ENCODE data around the gene SERINC3.

Gene SERINC3

GRCh38 chr20:44463466-44463865, 58.4 kb downstream of the SERINC3 start:
- DNase-seq (ENCODE audit: low read depth) = no peak

GRCh38 chr20:44461803-44462174, 60.1 kb downstream of the SERINC3 start:
- no peak for DNase-seq (ENCODE audit: low read depth)

DNA sequence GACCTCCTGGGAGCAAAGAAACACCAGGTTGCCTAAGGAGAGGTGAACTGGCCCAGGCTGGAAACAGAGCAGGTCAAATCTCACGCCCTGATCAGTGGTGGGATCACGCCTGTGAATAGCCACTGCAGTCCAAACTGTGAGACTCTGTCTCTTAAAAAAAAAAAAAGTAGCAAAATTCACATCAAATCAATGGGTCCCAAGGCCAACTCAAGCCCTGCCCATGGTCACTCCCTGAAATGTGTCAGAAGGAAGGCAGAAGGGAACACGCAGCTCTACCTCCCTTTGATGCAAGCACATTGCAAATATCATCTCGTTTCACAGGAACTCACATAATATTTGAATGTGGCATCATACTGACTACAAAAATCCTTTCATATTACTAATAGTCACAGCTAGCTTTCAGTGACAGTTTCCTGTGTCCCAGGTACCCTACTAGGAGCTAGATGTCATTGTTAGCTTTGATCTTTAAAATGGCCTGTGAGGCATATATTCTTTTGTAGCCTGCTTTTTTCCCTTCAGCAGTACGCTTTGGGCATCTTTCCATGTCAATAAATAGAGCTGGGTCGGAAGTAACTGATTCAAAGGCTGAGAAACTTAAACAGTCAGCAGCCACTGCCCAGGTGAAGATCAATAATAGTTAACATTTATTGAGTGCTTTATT, 60.6 kb downstream of the SERINC3 start:
- no peak for DNase-seq (ENCODE audit: low read depth)

DNA sequence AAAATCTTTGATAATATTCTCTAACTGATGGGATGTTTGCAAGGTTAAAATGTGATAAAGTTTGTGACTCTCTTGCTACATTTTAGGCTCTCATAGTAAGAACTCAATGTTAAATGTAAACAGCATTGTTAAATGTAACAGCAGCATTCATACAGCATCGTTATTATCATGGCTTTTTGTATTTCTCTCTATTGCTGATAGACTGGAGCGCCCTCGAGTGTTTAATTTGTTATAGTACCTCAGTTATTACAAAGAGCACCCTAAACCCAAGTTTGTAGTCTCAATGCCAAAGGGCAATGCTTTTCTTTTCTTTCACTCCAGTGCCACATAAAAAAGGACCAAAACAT, 61.1 kb downstream of the SERINC3 start:
- no peak for DNase-seq (ENCODE audit: low read depth)

- no peak for DNase-seq (ENCODE audit: low read depth)
Observed at GRCh38 chr20:44459271-44459670, 62.6 kb downstream of the SERINC3 start.

GRCh38 chr20:44457016-44457415, 64.9 kb downstream of the SERINC3 start:
- no peak for DNase-seq (ENCODE audit: low read depth)

- DNase-seq (ENCODE audit: low read depth) = no peak
Observed at GRCh38 chr20:44456611-44457010, 65.3 kb downstream of the SERINC3 start.

GRCh38 chr20:44455126-44455525, 66.7 kb downstream of the SERINC3 start:
- no peak for DNase-seq (ENCODE audit: low read depth)

DNA sequence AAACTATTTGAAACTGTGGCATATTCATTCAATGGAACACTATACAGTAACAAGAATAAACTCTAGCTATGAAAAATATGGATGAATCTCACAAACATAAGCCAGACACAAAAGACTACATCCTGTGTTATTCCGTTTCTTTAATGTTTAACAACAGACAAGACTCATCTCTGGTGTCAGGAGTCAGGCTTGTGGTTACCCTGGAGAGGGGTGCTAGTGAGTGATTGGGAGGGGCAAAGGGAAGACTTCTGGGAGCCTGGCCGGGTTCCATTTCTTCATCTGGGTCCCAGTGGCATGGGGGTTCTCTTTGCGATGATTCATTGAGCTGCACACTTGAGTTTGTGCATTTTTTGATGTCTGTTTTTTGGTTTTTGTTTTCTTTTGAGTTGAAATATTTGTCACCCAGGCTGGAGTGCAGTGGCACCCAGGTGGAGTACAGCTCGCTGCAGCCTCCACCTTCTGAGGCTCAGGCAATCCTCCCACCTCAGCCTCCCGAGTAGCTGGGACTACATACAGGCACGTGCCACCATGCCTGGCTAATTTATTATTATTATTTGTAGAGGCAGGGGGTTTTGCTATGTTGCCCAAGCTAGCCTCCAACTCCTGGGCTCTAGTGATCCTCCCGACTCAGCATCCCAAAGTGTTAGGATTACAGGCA, 67.4 kb downstream of the SERINC3 start:
- DNase-seq (ENCODE audit: low read depth) = no peak

- DNase-seq (ENCODE audit: low read depth) = no peak
Observed at GRCh38 chr20:44450903-44451450, 70.9 kb downstream of the SERINC3 start.

GRCh38 chr20:44450281-44450889, 71.5 kb downstream of the SERINC3 start:
- DNase-seq (ENCODE audit: low read depth) = no peak

DNA sequence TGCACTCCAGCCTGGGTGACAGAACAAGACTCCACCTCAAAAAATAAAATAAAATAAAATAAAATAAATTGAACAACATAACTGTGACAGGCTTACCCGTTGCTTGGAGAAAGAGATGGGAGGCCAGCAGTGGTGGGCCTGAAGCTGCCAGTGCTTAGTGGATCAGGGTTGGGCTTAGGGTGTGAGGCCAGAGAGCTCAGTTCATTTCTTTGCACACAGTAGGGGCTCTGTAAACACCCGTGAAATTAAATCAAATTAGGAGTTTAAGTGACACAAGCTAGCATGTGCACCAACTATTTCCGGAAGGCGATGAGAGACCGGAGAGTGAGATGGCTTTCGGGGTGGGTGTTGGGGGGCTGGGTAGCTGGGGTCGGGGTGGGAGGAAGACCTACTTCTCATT, 72.0 kb downstream of the SERINC3 start:
- DNase-seq (ENCODE audit: low read depth) = no peak

- no peak for DNase-seq (ENCODE audit: low read depth)
Observed at GRCh38 chr20:44448753-44449546, 72.9 kb downstream of the SERINC3 start.

- DNase-seq (ENCODE audit: low read depth) = no peak
Observed at GRCh38 chr20:44447827-44448419, 73.9 kb downstream of the SERINC3 start.
